Measurements from ENCODE around the gene GPR84.

DNA sequence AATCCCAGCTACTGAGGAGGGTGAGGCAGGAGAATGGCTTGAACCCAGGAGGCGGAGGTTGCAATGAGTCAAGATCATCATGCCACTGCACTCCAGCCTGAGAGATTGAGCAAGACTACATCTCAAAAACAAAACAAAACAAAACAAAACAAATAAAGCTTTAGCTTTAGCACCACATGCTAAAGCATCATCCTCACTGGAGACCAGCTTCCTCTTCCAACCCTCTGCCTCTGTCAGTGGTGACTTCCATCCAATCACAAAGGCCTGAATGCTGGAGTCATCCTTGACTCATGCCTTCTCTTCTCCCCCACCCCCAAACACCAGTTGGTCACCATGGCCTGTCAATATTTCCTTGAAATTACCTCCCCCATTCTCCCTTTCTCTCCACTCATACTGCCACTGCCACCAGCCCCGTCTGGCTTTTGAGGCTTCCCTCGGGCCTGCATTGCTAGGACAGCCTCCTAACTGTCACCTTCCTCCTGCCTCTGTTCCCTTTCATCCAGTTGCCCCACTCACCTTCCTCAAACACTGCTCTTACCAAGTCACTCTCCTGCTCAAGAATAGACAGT is 18.8 kb upstream of the GPR84 start:
- TF ChIP-seq, protein P1, sequence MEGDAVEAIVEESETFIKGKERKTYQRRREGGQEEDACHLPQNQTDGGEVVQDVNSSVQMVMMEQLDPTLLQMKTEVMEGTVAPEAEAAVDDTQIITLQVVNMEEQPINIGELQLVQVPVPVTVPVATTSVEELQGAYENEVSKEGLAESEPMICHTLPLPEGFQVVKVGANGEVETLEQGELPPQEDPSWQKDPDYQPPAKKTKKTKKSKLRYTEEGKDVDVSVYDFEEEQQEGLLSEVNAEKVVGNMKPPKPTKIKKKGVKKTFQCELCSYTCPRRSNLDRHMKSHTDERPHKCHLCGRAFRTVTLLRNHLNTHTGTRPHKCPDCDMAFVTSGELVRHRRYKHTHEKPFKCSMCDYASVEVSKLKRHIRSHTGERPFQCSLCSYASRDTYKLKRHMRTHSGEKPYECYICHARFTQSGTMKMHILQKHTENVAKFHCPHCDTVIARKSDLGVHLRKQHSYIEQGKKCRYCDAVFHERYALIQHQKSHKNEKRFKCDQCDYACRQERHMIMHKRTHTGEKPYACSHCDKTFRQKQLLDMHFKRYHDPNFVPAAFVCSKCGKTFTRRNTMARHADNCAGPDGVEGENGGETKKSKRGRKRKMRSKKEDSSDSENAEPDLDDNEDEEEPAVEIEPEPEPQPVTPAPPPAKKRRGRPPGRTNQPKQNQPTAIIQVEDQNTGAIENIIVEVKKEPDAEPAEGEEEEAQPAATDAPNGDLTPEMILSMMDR (optimal IDR thresholded peaks at IDR 0.05 in 1 of 3, IDR thresholded peaks at IDR 0.05 in 1 of 3, conservative IDR thresholded peaks at IDR 0.05 in 1 of 3; ENCODE audit: extremely low read depth in 1 of 3, insufficient read depth in 2 of 3, low read length in 3 of 3), result no peak
- TF ChIP-seq EZH2 (IDR thresholded peaks at IDR 0.05; ENCODE audit: low read length), result no peak

Measured in keratinocyte (primary cell).